ENCODE data around the gene RAP1GAP2. TPM values are rescaled to one million over a fixed set of nuclear protein-coding genes. Genes with fewer than 3 reads are reported as not detected.

The RAP1GAP2 gene
- total RNA-seq, 4 donors from 2014 or later, result 4.9 to 12.4 (median 10.0) TPM

DNA sequence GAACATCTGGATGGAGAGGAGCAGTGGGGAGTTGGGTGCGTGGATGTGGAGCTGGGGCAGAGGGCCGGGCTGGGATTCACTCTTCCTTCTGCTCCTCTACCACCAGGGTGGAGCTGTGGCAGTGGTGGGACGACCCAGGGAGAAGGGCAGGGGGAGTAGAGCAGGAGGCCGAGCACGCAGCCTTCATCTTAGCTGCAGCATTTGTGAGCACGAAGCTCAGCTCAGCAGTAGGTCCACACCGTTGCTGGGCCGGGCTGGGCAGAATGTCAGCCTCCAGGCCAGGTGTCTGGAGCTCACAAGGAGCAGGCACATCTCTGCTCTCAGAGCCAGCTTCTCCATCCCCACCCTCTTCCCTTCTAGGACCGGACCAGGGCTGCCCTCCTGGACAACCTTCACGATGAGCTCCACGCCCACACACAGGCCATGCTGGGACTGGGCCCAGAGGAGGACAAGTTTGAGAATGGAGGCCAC, 211.4 kb downstream of the RAP1GAP2 start:
- no peak for TF ChIP-seq POLR2A (IDR thresholded peaks at IDR 0.05)
- TF ChIP-seq, protein P1, sequence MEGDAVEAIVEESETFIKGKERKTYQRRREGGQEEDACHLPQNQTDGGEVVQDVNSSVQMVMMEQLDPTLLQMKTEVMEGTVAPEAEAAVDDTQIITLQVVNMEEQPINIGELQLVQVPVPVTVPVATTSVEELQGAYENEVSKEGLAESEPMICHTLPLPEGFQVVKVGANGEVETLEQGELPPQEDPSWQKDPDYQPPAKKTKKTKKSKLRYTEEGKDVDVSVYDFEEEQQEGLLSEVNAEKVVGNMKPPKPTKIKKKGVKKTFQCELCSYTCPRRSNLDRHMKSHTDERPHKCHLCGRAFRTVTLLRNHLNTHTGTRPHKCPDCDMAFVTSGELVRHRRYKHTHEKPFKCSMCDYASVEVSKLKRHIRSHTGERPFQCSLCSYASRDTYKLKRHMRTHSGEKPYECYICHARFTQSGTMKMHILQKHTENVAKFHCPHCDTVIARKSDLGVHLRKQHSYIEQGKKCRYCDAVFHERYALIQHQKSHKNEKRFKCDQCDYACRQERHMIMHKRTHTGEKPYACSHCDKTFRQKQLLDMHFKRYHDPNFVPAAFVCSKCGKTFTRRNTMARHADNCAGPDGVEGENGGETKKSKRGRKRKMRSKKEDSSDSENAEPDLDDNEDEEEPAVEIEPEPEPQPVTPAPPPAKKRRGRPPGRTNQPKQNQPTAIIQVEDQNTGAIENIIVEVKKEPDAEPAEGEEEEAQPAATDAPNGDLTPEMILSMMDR (IDR thresholded peaks at IDR 0.05), result no peak
- no peak overlapping the region for H3K4me3 ChIP-seq
- H3K27ac ChIP-seq, result no peak overlapping the region
- WGBS, 2 donors, result 93 to 100% methylated on average over 7 of the region's 11 CpGs
- H3K36me3 ChIP-seq, result peaks cover 0 to 48% (median 7%) of the 10 kb centered on the region in 3 donors
- H3K9me3 ChIP-seq, result no peaks in the 10 kb centered on the region
- intact Hi-C loops (cut with DNase I), result no loop called here
- H3K27me3 ChIP-seq, result no peaks in the 10 kb centered on the region
- peaks cover 23 to 29% (median 25%) of the 10 kb centered on the region in 3 donors for H3K4me1 ChIP-seq
- no peak for DNase-seq

DNA sequence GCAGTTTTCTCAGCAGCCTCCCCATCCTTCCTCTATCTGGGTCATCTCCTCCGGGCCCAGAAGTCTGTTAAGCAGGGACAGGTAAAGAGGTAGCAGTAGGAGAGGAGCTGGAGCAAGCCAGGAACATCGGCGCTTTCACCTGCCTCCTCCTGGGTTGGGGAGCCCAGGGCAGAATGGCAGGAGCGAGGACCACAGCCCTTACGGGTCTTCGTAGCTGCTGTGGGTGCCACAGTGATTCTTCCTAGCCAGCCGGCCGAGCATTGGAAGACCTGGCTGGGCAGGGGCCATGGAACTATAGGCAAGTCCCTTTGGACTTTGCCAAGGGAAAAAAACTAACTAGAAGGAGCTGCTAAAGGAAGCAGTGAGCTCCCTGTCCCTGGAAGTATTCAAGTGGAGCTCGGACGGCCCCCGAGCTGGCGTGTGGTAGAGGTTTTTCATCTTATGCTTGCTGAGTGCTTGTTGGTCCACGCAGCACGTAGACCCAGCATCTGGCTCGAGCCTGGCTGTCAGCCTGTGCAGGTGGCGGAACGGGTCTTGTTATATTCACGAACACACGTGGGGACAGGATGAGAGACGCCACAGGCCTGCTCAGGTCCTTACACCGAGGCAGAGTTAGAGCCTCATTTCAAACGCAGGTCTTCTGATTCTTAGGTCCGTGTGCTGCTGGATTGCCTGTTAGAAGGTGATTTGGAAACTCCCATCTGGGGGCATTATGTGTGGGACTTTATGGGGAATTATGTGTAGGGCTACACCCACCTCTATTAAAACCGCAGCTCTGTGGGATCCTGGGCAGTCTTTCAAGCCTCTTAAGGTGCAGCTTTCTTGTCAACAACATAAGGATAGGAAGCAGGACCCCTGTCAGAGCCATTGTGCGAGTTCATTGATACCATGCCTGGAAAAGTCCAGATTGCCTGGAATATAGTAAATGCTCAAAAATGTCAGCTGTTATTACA, 212.4 kb downstream of the RAP1GAP2 start:
- intact Hi-C loops (cut with DNase I), result no loop called here
- Histone ChIP-seq H3K9me3 (no peaks in the 10 kb centered on the region), H3K27ac (no peak overlapping the region), H3K36me3 (peaks cover 0 to 48% (median 7%) of the 10 kb centered on the region in 3 donors), H3K4me3 (no peak overlapping the region), H3K4me1 (peaks cover 15 to 19% (median 16%) of the 10 kb centered on the region in 3 donors), H3K27me3 (no peaks in the 10 kb centered on the region)
- WGBS, 2 donors, result 85 to 88% methylated on average over 14 to 16 of the region's 25 CpGs
- no peak for DNase-seq
- TF ChIP-seq, protein P1 (IDR thresholded peaks at IDR 0.05), result no peak
- no peak for TF ChIP-seq POLR2A (IDR thresholded peaks at IDR 0.05)

DNA sequence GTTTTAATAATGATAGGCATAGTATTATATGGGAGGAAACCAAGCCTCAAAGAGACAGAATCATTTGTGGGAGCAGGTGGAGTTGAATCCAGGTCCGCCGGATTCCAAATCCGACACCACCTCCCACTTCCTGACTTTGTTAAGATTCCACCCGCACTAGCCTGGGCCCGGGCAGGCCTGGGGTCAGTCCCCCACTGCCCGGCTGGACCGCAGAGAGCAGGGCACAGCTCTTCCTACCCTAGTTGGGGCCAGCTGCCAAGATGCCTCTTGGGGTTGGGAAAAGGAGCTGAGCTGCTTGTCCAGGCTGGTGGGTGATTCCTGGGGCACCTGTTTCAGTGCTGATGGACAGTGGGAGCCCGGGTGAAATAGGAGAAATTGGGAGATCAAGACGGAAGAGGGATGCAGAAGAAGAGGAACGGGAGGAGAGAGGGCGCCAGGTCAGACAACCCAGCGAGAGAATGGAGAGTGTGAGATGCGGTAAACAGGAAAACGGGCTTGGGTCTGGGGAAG, 213.2 kb downstream of the RAP1GAP2 start:
- no peaks in the 10 kb centered on the region for H3K9me3 ChIP-seq
- DNase-seq, result no peak
- WGBS, 2 donors, result 71 to 85% methylated on average over 11 to 14 of the region's 14 CpGs

DNA sequence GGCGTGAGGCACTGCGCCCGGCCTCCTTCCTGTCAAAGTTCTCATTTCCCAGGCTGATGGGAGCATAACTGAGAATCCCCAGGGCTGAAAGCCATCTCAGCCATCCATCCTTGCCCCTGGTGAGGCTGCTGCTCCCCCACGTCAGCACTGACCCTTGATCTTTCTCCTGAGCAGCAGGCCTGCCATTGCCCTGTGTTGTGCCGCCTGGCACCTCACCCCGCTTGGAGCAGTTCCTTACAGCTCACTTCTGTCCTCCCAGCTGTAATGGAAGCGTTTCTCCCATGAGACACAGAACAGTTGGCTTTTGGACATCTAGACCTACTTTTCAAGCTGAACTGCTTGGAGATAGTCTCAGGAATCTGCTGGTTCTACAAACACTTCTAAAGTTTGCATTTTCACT, 215.7 kb downstream of the RAP1GAP2 start:
- Histone ChIP-seq H3K4me1 (no peaks in the 10 kb centered on the region), H3K4me3 (no peak overlapping the region), H3K9me3 (no peaks in the 10 kb centered on the region), H3K27ac (no peak overlapping the region), H3K27me3 (no peaks in the 10 kb centered on the region), H3K36me3 (peaks cover 0 to 39% (median 7%) of the 10 kb centered on the region in 3 donors)
- intact Hi-C loops (cut with DNase I), result loop anchor here (5.0 kb wide), 2 partner anchors 165 to 185 kb away; no protein-coding TSS in a partner anchor
- WGBS, 2 donors, result 90 to 95% methylated on average over 6 to 7 of the region's 7 CpGs
- DNase-seq, result no peak
- no peak for TF ChIP-seq POLR2A (IDR thresholded peaks at IDR 0.05)
- TF ChIP-seq, protein P1 (IDR thresholded peaks at IDR 0.05), result no peak

More for the DNA sequence above, 213.2 kb downstream of the RAP1GAP2 start:
- H3K4me1 ChIP-seq, result peaks cover 7 to 11% (median 10%) of the 10 kb centered on the region in 3 donors
- intact Hi-C loops (cut with DNase I), result no loop called here
- no peaks in the 10 kb centered on the region for H3K27me3 ChIP-seq
- H3K27ac ChIP-seq, result no peak overlapping the region
- H3K36me3 ChIP-seq, result peaks cover 0 to 48% (median 7%) of the 10 kb centered on the region in 3 donors
- TF ChIP-seq, protein P1 (IDR thresholded peaks at IDR 0.05), result no peak
- TF ChIP-seq POLR2A (IDR thresholded peaks at IDR 0.05), result no peak
- H3K4me3 ChIP-seq, result no peak overlapping the region
